ENCODE measurements around the gene SCN9A.

- no peak for TF ChIP-seq CTCF (IDR thresholded peaks at IDR 0.05; ENCODE audit: poor library complexity, severe bottlenecking)
- TF ChIP-seq EZH2 (IDR thresholded peaks at IDR 0.05; ENCODE audit: borderline replicate concordance, insufficient read depth, low read length, poor library complexity, severe bottlenecking), result no peak
- TF ChIP-seq POLR2AphosphoS5 (IDR thresholded peaks at IDR 0.05), result no peak
- TF ChIP-seq REST (IDR thresholded peaks at IDR 0.05; ENCODE audit: borderline replicate concordance), result no peak
- no peak for TF ChIP-seq TAF1 (IDR thresholded peaks at IDR 0.05; ENCODE audit: low read depth)
These were observed 714 bp upstream of the SCN9A start for GRCh38 chr2:166376488-166376828.
